Right atrium auricular region (tissue), 2 donors: ENCODE measurements around the gene FMNL2. TPM values are rescaled to one million over a fixed set of nuclear protein-coding genes. Genes with fewer than 3 reads are reported as not detected.
"Not testable (repeated sequence)": the region's sequence is repeated elsewhere in the genome, so short reads cannot be mapped to it uniquely, and the experiment has no call there.

Experiments
- DNase-seq: peaks from one replicate; pipeline ENCODE4 v3.0.0-alpha.2; 2019; ENCODE audit warnings: low spot score
- H3K27ac ChIP-seq, 2 donors: fragments of 200-600 bp; sonication (generic); 1 replicate in 1 of 2; 2 replicates in 1 of 2; pipeline ENCODE4 v1.5.1; 2016 to 2019
- H3K27me3 ChIP-seq, 2 donors: fragments of 200-600 bp; sonication (generic); one replicate each; pipeline versions ENCODE4 v1.5.1 to v1.6.0; 2017 to 2019
- H3K36me3 ChIP-seq: fragments of 200-600 bp; sonication (generic); one replicate; pipeline ENCODE4 v1.5.1; 2016
- H3K4me1 ChIP-seq, 2 donors: fragments of 200-600 bp; sonication (generic); one replicate each; pipeline versions ENCODE4 v1.5.1 to v1.6.0; 2017 to 2019
- H3K4me3 ChIP-seq, 2 donors: fragments of 200-600 bp; sonication (generic); 1 replicate in 1 of 2; 2 replicates in 1 of 2; pipeline ENCODE4 v1.5.1; 2017 to 2019; ENCODE audit warnings: mild to moderate bottlenecking in 1 of 2, moderate library complexity in 1 of 2
- H3K9me3 ChIP-seq, 2 donors: fragments of 200-600 bp; sonication (generic); one replicate each; pipeline ENCODE4 v1.5.1; 2019
- CTCF ChIP-seq, 2 donors: fragments of 200-600 bp; sonication (generic); IDR thresholded peaks; one replicate each; pipeline ENCODE4 v1.5.1; 2019; ENCODE audit warnings: antibody characterized with exemption in 2 of 2
- total RNA-seq, 2 donors: library from RNA; depleted of rRNA; stranded (reverse); fragments of >200 nt; gene quantifications; one replicate each; pipeline ENCODE4 v1.1.0, GENCODE V29; 2016

Gene FMNL2
- total RNA-seq, 2 donors from 2014 or later: 6.0 to 11.5 TPM

GRCh38 chr2:152386266-152386665, 51.3 kb downstream of the FMNL2 start:
- no peak for TF ChIP-seq CTCF (IDR thresholded peaks at IDR 0.05)
- DNase-seq: no peak

GRCh38 chr2:152387041-152387440, 52.1 kb downstream of the FMNL2 start:
- TF ChIP-seq CTCF (IDR thresholded peaks at IDR 0.05): no peak

More at GRCh38 chr2:152386266-152386665, 51.3 kb downstream of the FMNL2 start:
- H3K27me3 ChIP-seq: no peaks in the 10 kb centered on the region
- no peaks in the 10 kb centered on the region for H3K9me3 ChIP-seq
- no peak overlapping the region for H3K4me3 ChIP-seq
- H3K36me3 ChIP-seq: no peaks in the 10 kb centered on the region
- no peaks in the 10 kb centered on the region for H3K4me1 ChIP-seq
- no peak overlapping the region for H3K27ac ChIP-seq

GRCh38 chr2:152388269-152388668, 53.3 kb downstream of the FMNL2 start:
- H3K9me3 ChIP-seq, H3K27me3 ChIP-seq, H3K27ac ChIP-seq, H3K4me3 ChIP-seq, DNase-seq, H3K4me1 ChIP-seq, H3K36me3 ChIP-seq: not testable (repeated sequence)

More at GRCh38 chr2:152387041-152387440, 52.1 kb downstream of the FMNL2 start:
- no peak overlapping the region for H3K4me3 ChIP-seq
- no peaks in the 10 kb centered on the region for H3K27me3 ChIP-seq
- H3K27ac ChIP-seq: no peak overlapping the region
- H3K4me1 ChIP-seq: no peaks in the 10 kb centered on the region
- DNase-seq: no peak
- no peaks in the 10 kb centered on the region for H3K9me3 ChIP-seq
- H3K36me3 ChIP-seq: no peaks in the 10 kb centered on the region

GRCh38 chr2:152389483-152389882, 54.5 kb downstream of the FMNL2 start:
- Histone ChIP-seq H3K4me1 (no peaks in the 10 kb centered on the region), H3K27me3 (no peaks in the 10 kb centered on the region), H3K27ac (no peak overlapping the region), H3K4me3 (no peak overlapping the region), H3K9me3 (no peaks in the 10 kb centered on the region), H3K36me3 (no peaks in the 10 kb centered on the region)
- DNase-seq: no peak
- TF ChIP-seq CTCF (IDR thresholded peaks at IDR 0.05): no peak

- no peaks in the 10 kb centered on the region for H3K27me3 ChIP-seq
- no peak for DNase-seq
- H3K9me3 ChIP-seq: no peaks in the 10 kb centered on the region
- no peaks in the 10 kb centered on the region for H3K36me3 ChIP-seq
- no peaks in the 10 kb centered on the region for H3K4me1 ChIP-seq
- TF ChIP-seq CTCF (IDR thresholded peaks at IDR 0.05): no peak
- H3K4me3 ChIP-seq: no peak overlapping the region
- no peak overlapping the region for H3K27ac ChIP-seq
Measured at GRCh38 chr2:152390837-152391236, 55.9 kb downstream of the FMNL2 start.

GRCh38 chr2:152391318-152391717, 56.3 kb downstream of the FMNL2 start:
- no peak for DNase-seq
- TF ChIP-seq CTCF (IDR thresholded peaks at IDR 0.05): no peak
- no peaks in the 10 kb centered on the region for H3K27me3 ChIP-seq
- no peaks in the 10 kb centered on the region for H3K4me1 ChIP-seq
- no peak overlapping the region for H3K4me3 ChIP-seq
- H3K27ac ChIP-seq: no peak overlapping the region
- no peaks in the 10 kb centered on the region for H3K36me3 ChIP-seq
- H3K9me3 ChIP-seq: no peaks in the 10 kb centered on the region
